DLD1 (cell line): ENCODE data around the gene POP7.

Experiments used
- in situ Hi-C: cut with HindIII; loops from 2 replicates; pipeline ENCODE4 v1.10.0; 2017; ENCODE audit warnings: low sequenced_read_pairs

The POP7 gene

GRCh38 chr7:100679129-100679926 lies 26.6 kb upstream of the POP7 start:
- in situ Hi-C loops = no loop called here

GRCh38 chr7:100679927-100680575 lies 25.9 kb upstream of the POP7 start:
- in situ Hi-C loops = no loop called here

GRCh38 chr7:100680576-100681271 lies 25.2 kb upstream of the POP7 start:
- in situ Hi-C loops = no loop called here

- in situ Hi-C loops = no loop called here
Measured at GRCh38 chr7:100681491-100682227, 24.3 kb upstream of the POP7 start.

- in situ Hi-C loops = no loop called here
Measured at GRCh38 chr7:100682228-100682741, 23.6 kb upstream of the POP7 start.

- in situ Hi-C loops = no loop called here
Measured at GRCh38 chr7:100682991-100683658, 22.8 kb upstream of the POP7 start.

- in situ Hi-C loops = no loop called here
Measured at GRCh38 chr7:100683659-100684533, 22.0 kb upstream of the POP7 start.

- in situ Hi-C loops = no loop called here
Measured at GRCh38 chr7:100684534-100685042, 21.3 kb upstream of the POP7 start.

- in situ Hi-C loops = no loop called here
Measured at GRCh38 chr7:100685049-100685605, 20.8 kb upstream of the POP7 start.

GRCh38 chr7:100685631-100686145 lies 20.2 kb upstream of the POP7 start:
- in situ Hi-C loops = no loop called here

- in situ Hi-C loops = no loop called here
Measured at GRCh38 chr7:100686201-100686821, 19.6 kb upstream of the POP7 start.

- in situ Hi-C loops = no loop called here
Measured at GRCh38 chr7:100686822-100687211, 19.1 kb upstream of the POP7 start.

- in situ Hi-C loops = no loop called here
Measured at GRCh38 chr7:100687261-100687660, 18.7 kb upstream of the POP7 start.

- in situ Hi-C loops = no loop called here
Measured at GRCh38 chr7:100687751-100688300, 18.1 kb upstream of the POP7 start.

GRCh38 chr7:100688326-100688860 lies 17.5 kb upstream of the POP7 start:
- in situ Hi-C loops = no loop called here

- in situ Hi-C loops = no loop called here
Measured at GRCh38 chr7:100689230-100690135, 16.4 kb upstream of the POP7 start.
